ENCODE measurements around the gene PPP2R3A.
"Not testable (repeated sequence)": the region's sequence is repeated elsewhere in the genome, so short reads cannot be mapped to it uniquely, and the experiment has no call there.

Gene PPP2R3A

DNA sequence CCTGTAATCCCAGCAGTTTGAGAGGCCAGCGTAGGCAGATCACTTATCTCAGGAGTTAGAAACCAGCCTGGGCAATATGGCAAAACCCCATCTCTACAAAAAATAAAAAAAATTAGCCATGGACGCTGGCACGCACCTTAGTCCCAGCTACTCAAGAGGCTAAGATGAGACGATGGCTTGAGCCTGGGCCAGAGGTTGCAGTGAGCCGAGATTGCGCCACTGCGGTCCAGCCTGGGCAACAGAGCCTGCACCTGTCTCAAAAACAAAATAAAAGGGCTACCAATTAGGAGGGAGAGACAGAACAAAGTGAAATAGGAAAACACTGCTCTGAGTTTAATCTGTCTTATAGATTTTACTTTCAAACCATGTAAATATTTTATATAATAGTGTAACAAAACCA, 196.8 kb downstream of the PPP2R3A start:
- TF ChIP-seq, protein P1, sequence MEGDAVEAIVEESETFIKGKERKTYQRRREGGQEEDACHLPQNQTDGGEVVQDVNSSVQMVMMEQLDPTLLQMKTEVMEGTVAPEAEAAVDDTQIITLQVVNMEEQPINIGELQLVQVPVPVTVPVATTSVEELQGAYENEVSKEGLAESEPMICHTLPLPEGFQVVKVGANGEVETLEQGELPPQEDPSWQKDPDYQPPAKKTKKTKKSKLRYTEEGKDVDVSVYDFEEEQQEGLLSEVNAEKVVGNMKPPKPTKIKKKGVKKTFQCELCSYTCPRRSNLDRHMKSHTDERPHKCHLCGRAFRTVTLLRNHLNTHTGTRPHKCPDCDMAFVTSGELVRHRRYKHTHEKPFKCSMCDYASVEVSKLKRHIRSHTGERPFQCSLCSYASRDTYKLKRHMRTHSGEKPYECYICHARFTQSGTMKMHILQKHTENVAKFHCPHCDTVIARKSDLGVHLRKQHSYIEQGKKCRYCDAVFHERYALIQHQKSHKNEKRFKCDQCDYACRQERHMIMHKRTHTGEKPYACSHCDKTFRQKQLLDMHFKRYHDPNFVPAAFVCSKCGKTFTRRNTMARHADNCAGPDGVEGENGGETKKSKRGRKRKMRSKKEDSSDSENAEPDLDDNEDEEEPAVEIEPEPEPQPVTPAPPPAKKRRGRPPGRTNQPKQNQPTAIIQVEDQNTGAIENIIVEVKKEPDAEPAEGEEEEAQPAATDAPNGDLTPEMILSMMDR (IDR thresholded peaks at IDR 0.05; ENCODE audit: low read depth, low read length), result no peak
- DNase-seq (ENCODE audit: low read depth in 2 of 2), result no peak
- no peak overlapping the region for H3K4me3 ChIP-seq (replicated peaks in 1 of 2; ENCODE audit: low read depth in 2 of 2, low read length in 2 of 2)

DNA sequence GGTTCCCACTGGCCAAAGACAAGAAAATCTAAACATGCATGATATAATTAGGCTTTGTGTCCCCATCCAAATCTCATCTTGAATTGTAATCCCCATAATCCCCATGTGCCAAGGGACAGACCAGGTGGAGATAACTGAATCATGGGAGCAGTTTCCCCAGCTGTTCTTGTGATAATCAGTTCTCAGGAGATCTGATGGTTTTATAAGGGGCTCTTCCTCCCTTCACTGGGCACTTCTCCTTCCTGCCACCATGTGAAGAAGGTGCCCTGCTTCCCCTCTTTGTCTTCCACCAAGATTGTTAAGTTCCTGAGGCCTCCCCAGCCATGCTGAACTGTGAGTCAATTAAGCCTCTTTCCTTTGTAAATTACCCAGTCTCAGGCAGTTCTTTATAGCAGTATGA, 198.1 kb downstream of the PPP2R3A start:
- H3K4me3 ChIP-seq (replicated peaks in 1 of 2; ENCODE audit: low read depth in 2 of 2, low read length in 2 of 2); DNase-seq (ENCODE audit: low read depth in 2 of 2): not testable (repeated sequence)

DNA sequence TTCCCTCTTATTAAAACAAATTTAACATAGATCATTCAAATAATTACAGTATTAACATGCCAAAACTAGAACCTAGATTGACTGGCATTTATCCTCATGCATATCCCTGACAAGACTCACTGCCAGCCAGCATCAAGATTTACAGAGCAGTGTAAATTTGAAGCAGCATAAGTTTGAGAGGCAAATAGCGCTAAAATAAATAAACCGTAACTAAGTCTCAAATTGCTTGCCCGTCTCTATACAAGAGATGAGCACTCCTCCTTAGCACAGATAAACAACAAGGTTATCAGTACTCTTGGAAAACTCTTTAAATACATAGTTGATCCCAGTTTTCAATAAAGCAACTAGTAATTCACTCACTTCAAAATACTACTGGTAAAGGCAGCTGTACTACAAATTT, 201.0 kb downstream of the PPP2R3A start:
- TF ChIP-seq, protein P1 (IDR thresholded peaks at IDR 0.05; ENCODE audit: low read depth, low read length), result no peak
- no peak overlapping the region for H3K4me3 ChIP-seq (replicated peaks in 1 of 2; ENCODE audit: low read depth in 2 of 2, low read length in 2 of 2)
- DNase-seq (ENCODE audit: low read depth in 2 of 2), result no peak

DNA sequence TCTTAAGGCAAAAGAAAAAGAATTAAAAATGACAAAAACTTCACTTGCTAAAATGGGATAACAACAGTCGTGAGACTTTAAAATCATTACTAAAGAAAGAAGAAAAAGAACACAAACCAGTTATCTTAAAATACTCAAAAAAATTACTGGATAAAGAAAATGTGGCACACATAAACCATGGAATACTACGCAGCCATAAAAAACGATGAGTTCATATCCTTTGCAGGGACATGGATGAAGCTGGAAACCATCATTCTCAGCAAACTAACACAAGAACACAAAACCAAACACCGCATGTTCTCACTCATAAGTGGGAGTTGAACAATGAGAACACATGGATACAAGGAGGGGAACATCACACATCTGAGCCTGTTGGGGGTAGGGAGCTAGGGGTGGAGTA, 202.7 kb downstream of the PPP2R3A start:
- H3K4me3 ChIP-seq (replicated peaks in 1 of 2; ENCODE audit: low read depth in 2 of 2, low read length in 2 of 2); DNase-seq (ENCODE audit: low read depth in 2 of 2): not testable (repeated sequence)

DNA sequence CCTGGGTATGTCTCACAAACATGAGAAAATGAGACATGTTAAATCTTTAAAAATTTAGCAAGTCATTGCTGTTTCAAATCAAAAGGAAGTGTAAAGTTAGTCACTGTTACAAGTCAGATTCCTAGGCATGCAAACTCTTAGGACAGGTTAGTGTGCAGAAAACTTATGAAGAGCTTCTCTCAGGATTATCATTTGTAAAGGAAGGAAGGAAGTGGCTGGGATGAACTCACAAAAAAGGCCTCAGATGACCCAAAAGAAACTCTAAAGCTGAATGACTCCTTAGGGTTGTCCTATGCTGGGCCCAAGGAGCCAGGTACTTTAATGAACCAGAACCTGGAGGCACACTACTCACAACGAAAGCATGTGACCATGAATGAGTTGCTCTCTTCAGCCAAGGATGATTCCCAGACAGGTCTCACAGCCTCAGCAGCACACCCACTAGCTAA, 205.6 kb downstream of the PPP2R3A start:
- TF ChIP-seq, protein P1 (IDR thresholded peaks at IDR 0.05; ENCODE audit: low read depth, low read length), result no peak
- H3K4me3 ChIP-seq (replicated peaks in 1 of 2; ENCODE audit: low read depth in 2 of 2, low read length in 2 of 2), result no peak overlapping the region
- peak in 1 of 2 donors; percentile 50 for DNase-seq (ENCODE audit: low read depth in 2 of 2)

DNA sequence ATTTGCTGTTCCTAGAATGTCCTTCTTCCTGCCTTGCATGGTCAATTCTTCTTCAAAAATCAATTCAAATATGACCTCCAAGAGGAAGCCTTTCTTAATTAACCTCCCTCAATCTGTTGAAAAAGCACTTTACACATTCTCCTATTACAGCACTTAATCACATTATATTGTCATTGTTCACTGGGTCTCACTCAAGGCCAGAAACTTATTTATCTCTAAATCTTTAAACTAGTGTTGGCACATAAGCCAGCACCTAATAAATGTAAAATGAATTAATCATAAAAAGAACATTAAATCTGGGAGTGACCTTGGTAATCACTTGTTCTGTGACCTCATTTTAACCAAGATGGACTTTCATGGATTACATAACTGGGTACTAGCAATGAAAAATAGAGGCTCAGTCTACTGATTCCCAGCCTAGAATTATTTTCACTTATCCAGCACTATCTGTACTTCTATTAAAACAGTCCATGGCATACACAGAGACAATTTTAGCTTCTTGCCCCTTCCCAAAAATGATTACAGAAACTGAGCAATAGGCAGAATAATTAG, 208.5 kb downstream of the PPP2R3A start:
- H3K4me3 ChIP-seq (replicated peaks in 1 of 2; ENCODE audit: low read depth in 2 of 2, low read length in 2 of 2), result no peak overlapping the region
- DNase-seq (ENCODE audit: low read depth in 2 of 2), result no peak
- TF ChIP-seq, protein P1 (IDR thresholded peaks at IDR 0.05; ENCODE audit: low read depth, low read length), result no peak

DNA sequence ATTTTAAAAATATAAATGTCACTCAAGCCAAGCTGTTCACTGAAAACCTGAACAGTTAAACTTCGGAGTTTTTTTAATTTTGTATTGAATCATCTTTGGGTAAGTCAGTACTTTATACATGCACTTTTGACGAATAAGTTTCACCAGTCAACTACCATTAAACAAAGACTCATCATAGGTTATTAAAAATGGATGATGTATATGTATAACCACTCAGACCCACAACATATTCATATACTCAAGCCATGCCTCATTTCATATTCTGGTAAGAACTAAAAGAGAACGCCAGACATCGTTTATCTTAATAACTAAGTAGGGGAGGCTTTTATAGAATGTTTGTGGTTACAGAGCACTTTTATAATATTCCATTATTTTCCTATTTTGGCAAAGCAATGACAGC, 212.3 kb downstream of the PPP2R3A start:
- no peak overlapping the region for H3K4me3 ChIP-seq (replicated peaks in 1 of 2; ENCODE audit: low read depth in 2 of 2, low read length in 2 of 2)
- TF ChIP-seq, protein P1 (IDR thresholded peaks at IDR 0.05; ENCODE audit: low read depth, low read length), result no peak
- no peak for DNase-seq (ENCODE audit: low read depth in 2 of 2)

DNA sequence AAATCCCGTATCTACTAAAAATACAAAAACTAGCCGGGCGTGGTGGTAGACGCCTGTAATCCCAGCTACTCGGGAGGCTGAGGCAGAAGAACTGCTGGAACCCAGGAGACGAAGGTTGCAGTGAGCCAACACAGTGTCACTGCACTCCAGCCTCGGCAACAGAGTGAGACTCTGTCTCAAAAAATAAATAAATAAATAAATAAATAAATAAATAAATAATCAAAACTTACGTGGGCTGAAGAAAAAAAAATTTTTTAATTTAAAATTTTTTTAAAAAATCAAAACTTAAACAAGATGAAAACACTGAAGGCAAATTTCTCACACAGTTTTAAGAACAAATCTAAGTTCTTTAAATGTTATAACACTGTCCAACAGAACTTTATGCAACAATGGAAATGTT, 216.2 kb downstream of the PPP2R3A start:
- TF ChIP-seq, protein P1 (IDR thresholded peaks at IDR 0.05; ENCODE audit: low read depth, low read length), result no peak
- no peak overlapping the region for H3K4me3 ChIP-seq (replicated peaks in 1 of 2; ENCODE audit: low read depth in 2 of 2, low read length in 2 of 2)
- DNase-seq (ENCODE audit: low read depth in 2 of 2), result no peak

All from cardiac fibroblast (primary cell).